GM12878 (cell line): ENCODE results near the gene UBR3. TPM values are rescaled to one million over a fixed set of nuclear protein-coding genes. Genes with fewer than 3 reads are reported as not detected.

ENCODE experiments used
- ATAC-seq: fragments of 200-7000 bp; cut with Tn5 transposase; 3 replicates; pipeline ENCODE4 v1.9.1; 2020; ENCODE audit warnings: mild to moderate bottlenecking, moderate library complexity
- BruUV-seq: library from RNA; stranded (reverse); fragments of 400-500 nt; replicated peaks from 2 replicates; lab custom pipeline; 2021; lab: Mats Ljungman, UMichigan
- CTCF ChIA-PET: fragments of 300-600 bp; sonication (Branson Sonifier 250); formaldehyde crosslinking; extraction: SDS; loops from one replicate; lab custom pipeline; 2021; ENCODE audit warnings: inconsistent platforms; lab: Yijun Ruan, JAX
- POLR2A ChIA-PET: fragments of 350-600 bp; formaldehyde crosslinking; extraction: SDS; loops from one replicate; lab custom pipeline; 2021; ENCODE audit warnings: inconsistent platforms; lab: Charles Lee
- RAD21 ChIA-PET: fragments of 300-600 bp; sonication (Branson Sonifier 250); formaldehyde crosslinking; loops from one replicate; lab custom pipeline; 2023; ENCODE audit warnings: antibody characterized with exemption; ENCODE audit not compliant: unreplicated experiment; lab: Charles Lee
- SMC1A ChIA-PET: fragments of 300-600 bp; sonication (Branson Sonifier 250); formaldehyde crosslinking; loops from one replicate; lab custom pipeline; 2023; ENCODE audit not compliant: unreplicated experiment, uncharacterized antibody; lab: Charles Lee
- DNase-seq: peaks from one replicate; pipeline ENCODE4 v3.0.0-alpha.2; 2011; ENCODE audit warnings: low read depth, low spot score
- FAIRE-seq: peaks from 3 replicates; lab custom pipeline; 2011; peaks lifted over from hg19 to GRCh38; lab: Jason Lieb, UNC
- H2AFZ ChIP-seq: 2 replicates; pipeline ENCODE4 v1.6.0; 2011; ENCODE audit warnings: low read depth, low read length, control low read depth; ENCODE audit not compliant: control insufficient read depth
- H3K27ac ChIP-seq: 2 replicates; pipeline ENCODE4 v1.5.1; 2011; ENCODE audit warnings: control low read depth; ENCODE audit not compliant: control insufficient read depth, insufficient read depth
- H3K27me3 ChIP-seq, 2 experiments: replicated peaks in 1 of 2; 2 replicates each; pipeline versions ENCODE4 v1.6.0 to v1.6.1; 2011; ENCODE audit warnings: low read length in 1 of 2; ENCODE audit not compliant: control insufficient read depth in 2 of 2, insufficient read depth in 2 of 2
- H3K36me3 ChIP-seq, 2 experiments: 2 replicates each; pipeline ENCODE4 v1.5.1; 2011; ENCODE audit warnings: low read length in 1 of 2; ENCODE audit not compliant: control insufficient read depth in 2 of 2, insufficient read depth in 2 of 2
- H3K4me1 ChIP-seq: 2 replicates; pipeline ENCODE4 v1.6.1; 2011; ENCODE audit warnings: mild to moderate bottlenecking, low read length, moderate library complexity, mixed read lengths; ENCODE audit not compliant: control insufficient read depth, insufficient read depth
- H3K4me2 ChIP-seq: 2 replicates; pipeline ENCODE4 v1.6.0; 2011; ENCODE audit warnings: control low read depth; ENCODE audit not compliant: control insufficient read depth, insufficient read depth
- H3K4me3 ChIP-seq: fragments of 200-600 bp; sonication (generic); 2 replicates; pipeline ENCODE4 v1.5.1; 2016
- H3K79me2 ChIP-seq: 2 replicates; pipeline ENCODE4 v1.6.0; 2011; ENCODE audit warnings: low read length; ENCODE audit not compliant: control insufficient read depth, insufficient read depth
- H3K9ac ChIP-seq: 2 replicates; pipeline ENCODE4 v1.8.0; 2011; ENCODE audit warnings: low read length, control low read depth, mixed read lengths; ENCODE audit not compliant: control insufficient read depth, insufficient read depth
- H3K9me3 ChIP-seq: replicated peaks from 3 replicates; pipeline ENCODE4 v1.5.1; 2011; ENCODE audit warnings: mild to moderate bottlenecking, low read length; ENCODE audit not compliant: control insufficient read depth, insufficient read depth
- H4K20me1 ChIP-seq: 2 replicates; pipeline ENCODE4 v1.6.0; 2011; ENCODE audit not compliant: control insufficient read depth, insufficient read depth
- DPF2 ChIP-seq: fragments of 450-650 bp; IDR thresholded peaks from 2 replicates; pipeline ENCODE4 v1.6.1; 2017; ENCODE audit warnings: mild to moderate bottlenecking
- FOS ChIP-seq: IDR thresholded peaks from 3 replicates; pipeline ENCODE4 v1.6.1; 2011; ENCODE audit warnings: borderline replicate concordance; ENCODE audit not compliant: insufficient read length; ENCODE audit errors: extremely low read depth
- GABPA ChIP-seq: IDR thresholded peaks from 2 replicates; pipeline ENCODE4 v1.6.1; 2014; ENCODE audit warnings: antibody characterized with exemption, low read depth, mild to moderate bottlenecking, inconsistent platforms
- HDAC6 ChIP-seq: fragments of 200-600 bp; sonication (generic); IDR thresholded peaks from one replicate; pipeline ENCODE4 v1.8.0; 2017; ENCODE audit warnings: antibody characterized with exemption; ENCODE audit not compliant: unreplicated experiment
- HDGF ChIP-seq: fragments of 450-650 bp; IDR thresholded peaks from 2 replicates; pipeline ENCODE4 v1.6.1; 2016; ENCODE audit warnings: antibody characterized with exemption
- JUNB ChIP-seq: IDR thresholded peaks from 2 replicates; pipeline ENCODE4 v1.6.1; 2016; ENCODE audit warnings: antibody characterized with exemption, mild to moderate bottlenecking
- MEF2B ChIP-seq: fragments of 450-650 bp; IDR thresholded peaks from 2 replicates; pipeline ENCODE4 v1.6.1; 2018; ENCODE audit warnings: mild to moderate bottlenecking, moderate library complexity; ENCODE audit not compliant: partially characterized antibody, poor library complexity, severe bottlenecking
- RB1 ChIP-seq: fragments of 450-650 bp; formaldehyde crosslinking; IDR thresholded peaks from 2 replicates; pipeline ENCODE4 v1.6.1; 2017; ENCODE audit warnings: mild to moderate bottlenecking, borderline replicate concordance
- SREBF1 ChIP-seq: IDR thresholded peaks from 2 replicates; pipeline ENCODE4 v1.6.1; 2012; ENCODE audit warnings: mild to moderate bottlenecking, low read length
- TBL1XR1 ChIP-seq: IDR thresholded peaks from 2 replicates; pipeline ENCODE4 v1.6.1; 2012; ENCODE audit warnings: low read depth, low read length, improper control_type of control experiment
- ZNF622 ChIP-seq: fragments of 450-650 bp; IDR thresholded peaks from 2 replicates; pipeline ENCODE4 v1.6.1; 2017; ENCODE audit warnings: mild to moderate bottlenecking, inconsistent platforms
- WGBS: methylation state at CpG from one replicate; pipeline ENCODE4 v1.1.6; 2016; ENCODE audit warnings: low lambda C conversion rate; ENCODE audit not compliant: insufficient replicate concordance, insufficient coverage; ENCODE audit errors: missing lambda C conversion rate; 5-methylcytosine and 5-hydroxymethylcytosine counted together
- in situ Hi-C: fragments of 300-500 bp; cut with MboI; formaldehyde crosslinking; loops from 9 replicates; pipeline ENCODE4 v1.14.3; 2018; ENCODE audit warnings: mixed read lengths
- intact Hi-C: fragments of 100-400 bp; cut with micrococcal nuclease; formaldehyde crosslinking; loops from one replicate; pipeline ENCODE4 v1.14.2; 2022; ENCODE audit not compliant: unreplicated experiment
- polyA plus RNA-seq, 11 experiments: library from polyadenylated mRNA; depleted of rRNA in 4 of 11; unstranded in 6 of 11; stranded (reverse) in 5 of 11; fragments of >200 nt; fragmentation: Nextera tagmentation in 4 of 11; fragmentation: Illumina TruSeq in 1 of 11; extraction: Ambion mirVana in 4 of 11; extraction: Trizol in 1 of 11; gene quantifications; 1 replicate in 1 of 11; 2 replicates in 10 of 11; pipeline versions ENCODE4 v1.2.1 to v1.2.3, GENCODE V29; 2011 to 2016; ENCODE audit warnings: inconsistent platforms in 2 of 11, missing spikeins in 2 of 11, low read depth in 1 of 11
- total RNA-seq, 4 experiments: library from RNA; depleted of rRNA in 3 of 4; stranded (reverse); fragments of >200 nt in 3 of 4; fragmentation: Illumina TruSeq in 1 of 4; extraction: Trizol in 1 of 4; gene quantifications; 2 replicates each; pipeline versions ENCODE4 v1.2.1 to v1.2.3, GENCODE V29; 2013 to 2021
- TF ChIP-seq, protein P1 (sequence below): fragments of 450-650 bp; IDR thresholded peaks from 2 replicates; pipeline ENCODE4 v1.6.1; 2017; ENCODE audit warnings: mild to moderate bottlenecking, low read depth, inconsistent platforms; ENCODE audit not compliant: poor library complexity, severe bottlenecking
- TF ChIP-seq, protein P2 (sequence below): fragments of 450-650 bp; IDR thresholded peaks from 2 replicates; pipeline ENCODE4 v1.6.1; 2017; ENCODE audit warnings: mild to moderate bottlenecking, moderate library complexity
- TF ChIP-seq, protein P3 (sequence below): fragments of 150-350 bp; IDR thresholded peaks from 2 replicates; pipeline ENCODE4 v1.6.1; 2014; ENCODE audit warnings: mild to moderate bottlenecking, low read depth, low read length
- TF ChIP-seq, protein P4 (sequence below): fragments of 450-650 bp; IDR thresholded peaks from 2 replicates; pipeline ENCODE4 v1.6.1; 2017; ENCODE audit warnings: antibody characterized with exemption, mild to moderate bottlenecking, moderate library complexity

The UBR3 gene
- total and polyA plus RNA-seq, 10 of the 15 experiments (the other 5 are each of a cell fraction or from before 2014, with no cell fraction given): 3.8 to 22.9 (median 11.2) TPM

DNA sequence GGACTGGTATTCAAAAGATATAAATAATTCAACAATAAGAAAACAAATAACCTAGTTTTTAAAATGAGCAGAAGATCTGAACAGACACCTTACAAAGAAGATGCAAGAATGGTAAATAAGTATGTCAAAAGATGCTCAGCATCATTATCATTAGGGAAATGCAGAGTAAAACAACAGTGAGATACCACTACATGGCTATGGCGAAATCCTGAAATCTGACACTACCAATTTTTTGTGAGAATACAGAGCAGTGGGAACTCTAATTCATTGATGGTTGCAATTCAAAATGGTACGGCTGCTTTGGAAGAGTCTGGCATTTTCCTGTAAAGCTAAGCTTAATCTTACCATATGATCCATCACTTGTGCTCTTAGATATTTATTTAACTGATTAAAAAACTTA is 151.8 kb downstream of the UBR3 start:
- no peaks in the 10 kb centered on the region; a peak in 2 of 4 replicates for H3K36me3 ChIP-seq
- ATAC-seq (no peak), DNase-seq (no peak), FAIRE-seq (no peak)
- in situ Hi-C loops (no loop called here), intact Hi-C loops (no loop called here)
- CTCF ChIA-PET: interaction anchor here (1.1 kb wide), 1 partner anchor 42 kb away, joined by 3 read pairs; no protein-coding TSS in a partner anchor
- POLR2A ChIA-PET: no interaction called here
- H3K27me3 ChIP-seq: no peaks in the 10 kb centered on the region
- RAD21 ChIA-PET: no interaction called here
- peaks cover 12% of the 10 kb centered on the region for H3K9me3 ChIP-seq
- WGBS: 96% methylated on average over 2 of the region's 2 CpGs
- no peak overlapping the region for H3K9ac ChIP-seq
- BruUV-seq: no TSS peak
- H4K20me1 ChIP-seq: no peaks in the 10 kb centered on the region
- H3K4me1 ChIP-seq: no peaks in the 10 kb centered on the region
- no peak overlapping the region for H3K4me3 ChIP-seq
- no peaks in the 10 kb centered on the region for H3K79me2 ChIP-seq
- H2AFZ ChIP-seq: no peak overlapping the region
- SMC1A ChIA-PET: interaction anchor here (1.2 kb wide), 1 partner anchor 187 kb away, joined by 3 read pairs; no protein-coding TSS in a partner anchor
- H3K27ac ChIP-seq: no peak overlapping the region
- no peak overlapping the region for H3K4me2 ChIP-seq
- TF ChIP-seq DPF2 (no peak), HDGF (no peak), ZNF622 (no peak), SREBF1 (no peak), TBL1XR1 (no peak), RB1 (no peak), JUNB (no peak), GABPA (no peak), FOS (no peak), MEF2B (no peak), HDAC6 (no peak)
- TF ChIP-seq, protein P1, sequence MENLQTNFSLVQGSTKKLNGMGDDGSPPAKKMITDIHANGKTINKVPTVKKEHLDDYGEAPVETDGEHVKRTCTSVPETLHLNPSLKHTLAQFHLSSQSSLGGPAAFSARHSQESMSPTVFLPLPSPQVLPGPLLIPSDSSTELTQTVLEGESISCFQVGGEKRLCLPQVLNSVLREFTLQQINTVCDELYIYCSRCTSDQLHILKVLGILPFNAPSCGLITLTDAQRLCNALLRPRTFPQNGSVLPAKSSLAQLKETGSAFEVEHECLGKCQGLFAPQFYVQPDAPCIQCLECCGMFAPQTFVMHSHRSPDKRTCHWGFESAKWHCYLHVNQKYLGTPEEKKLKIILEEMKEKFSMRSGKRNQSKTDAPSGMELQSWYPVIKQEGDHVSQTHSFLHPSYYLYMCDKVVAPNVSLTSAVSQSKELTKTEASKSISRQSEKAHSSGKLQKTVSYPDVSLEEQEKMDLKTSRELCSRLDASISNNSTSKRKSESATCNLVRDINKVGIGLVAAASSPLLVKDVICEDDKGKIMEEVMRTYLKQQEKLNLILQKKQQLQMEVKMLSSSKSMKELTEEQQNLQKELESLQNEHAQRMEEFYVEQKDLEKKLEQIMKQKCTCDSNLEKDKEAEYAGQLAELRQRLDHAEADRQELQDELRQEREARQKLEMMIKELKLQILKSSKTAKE: no peak
- TF ChIP-seq, protein P2, sequence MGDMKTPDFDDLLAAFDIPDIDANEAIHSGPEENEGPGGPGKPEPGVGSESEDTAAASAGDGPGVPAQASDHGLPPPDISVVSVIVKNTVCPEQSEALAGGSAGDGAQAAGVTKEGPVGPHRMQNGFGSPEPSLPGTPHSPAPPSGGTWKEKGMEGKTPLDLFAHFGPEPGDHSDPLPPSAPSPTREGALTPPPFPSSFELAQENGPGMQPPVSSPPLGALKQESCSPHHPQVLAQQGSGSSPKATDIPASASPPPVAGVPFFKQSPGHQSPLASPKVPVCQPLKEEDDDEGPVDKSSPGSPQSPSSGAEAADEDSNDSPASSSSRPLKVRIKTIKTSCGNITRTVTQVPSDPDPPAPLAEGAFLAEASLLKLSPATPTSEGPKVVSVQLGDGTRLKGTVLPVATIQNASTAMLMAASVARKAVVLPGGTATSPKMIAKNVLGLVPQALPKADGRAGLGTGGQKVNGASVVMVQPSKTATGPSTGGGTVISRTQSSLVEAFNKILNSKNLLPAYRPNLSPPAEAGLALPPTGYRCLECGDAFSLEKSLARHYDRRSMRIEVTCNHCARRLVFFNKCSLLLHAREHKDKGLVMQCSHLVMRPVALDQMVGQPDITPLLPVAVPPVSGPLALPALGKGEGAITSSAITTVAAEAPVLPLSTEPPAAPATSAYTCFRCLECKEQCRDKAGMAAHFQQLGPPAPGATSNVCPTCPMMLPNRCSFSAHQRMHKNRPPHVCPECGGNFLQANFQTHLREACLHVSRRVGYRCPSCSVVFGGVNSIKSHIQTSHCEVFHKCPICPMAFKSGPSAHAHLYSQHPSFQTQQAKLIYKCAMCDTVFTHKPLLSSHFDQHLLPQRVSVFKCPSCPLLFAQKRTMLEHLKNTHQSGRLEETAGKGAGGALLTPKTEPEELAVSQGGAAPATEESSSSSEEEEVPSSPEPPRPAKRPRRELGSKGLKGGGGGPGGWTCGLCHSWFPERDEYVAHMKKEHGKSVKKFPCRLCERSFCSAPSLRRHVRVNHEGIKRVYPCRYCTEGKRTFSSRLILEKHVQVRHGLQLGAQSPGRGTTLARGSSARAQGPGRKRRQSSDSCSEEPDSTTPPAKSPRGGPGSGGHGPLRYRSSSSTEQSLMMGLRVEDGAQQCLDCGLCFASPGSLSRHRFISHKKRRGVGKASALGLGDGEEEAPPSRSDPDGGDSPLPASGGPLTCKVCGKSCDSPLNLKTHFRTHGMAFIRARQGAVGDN: no peak
- TF ChIP-seq, protein P3, sequence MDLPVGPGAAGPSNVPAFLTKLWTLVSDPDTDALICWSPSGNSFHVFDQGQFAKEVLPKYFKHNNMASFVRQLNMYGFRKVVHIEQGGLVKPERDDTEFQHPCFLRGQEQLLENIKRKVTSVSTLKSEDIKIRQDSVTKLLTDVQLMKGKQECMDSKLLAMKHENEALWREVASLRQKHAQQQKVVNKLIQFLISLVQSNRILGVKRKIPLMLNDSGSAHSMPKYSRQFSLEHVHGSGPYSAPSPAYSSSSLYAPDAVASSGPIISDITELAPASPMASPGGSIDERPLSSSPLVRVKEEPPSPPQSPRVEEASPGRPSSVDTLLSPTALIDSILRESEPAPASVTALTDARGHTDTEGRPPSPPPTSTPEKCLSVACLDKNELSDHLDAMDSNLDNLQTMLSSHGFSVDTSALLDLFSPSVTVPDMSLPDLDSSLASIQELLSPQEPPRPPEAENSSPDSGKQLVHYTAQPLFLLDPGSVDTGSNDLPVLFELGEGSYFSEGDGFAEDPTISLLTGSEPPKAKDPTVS: no peak
- TF ChIP-seq, protein P4, sequence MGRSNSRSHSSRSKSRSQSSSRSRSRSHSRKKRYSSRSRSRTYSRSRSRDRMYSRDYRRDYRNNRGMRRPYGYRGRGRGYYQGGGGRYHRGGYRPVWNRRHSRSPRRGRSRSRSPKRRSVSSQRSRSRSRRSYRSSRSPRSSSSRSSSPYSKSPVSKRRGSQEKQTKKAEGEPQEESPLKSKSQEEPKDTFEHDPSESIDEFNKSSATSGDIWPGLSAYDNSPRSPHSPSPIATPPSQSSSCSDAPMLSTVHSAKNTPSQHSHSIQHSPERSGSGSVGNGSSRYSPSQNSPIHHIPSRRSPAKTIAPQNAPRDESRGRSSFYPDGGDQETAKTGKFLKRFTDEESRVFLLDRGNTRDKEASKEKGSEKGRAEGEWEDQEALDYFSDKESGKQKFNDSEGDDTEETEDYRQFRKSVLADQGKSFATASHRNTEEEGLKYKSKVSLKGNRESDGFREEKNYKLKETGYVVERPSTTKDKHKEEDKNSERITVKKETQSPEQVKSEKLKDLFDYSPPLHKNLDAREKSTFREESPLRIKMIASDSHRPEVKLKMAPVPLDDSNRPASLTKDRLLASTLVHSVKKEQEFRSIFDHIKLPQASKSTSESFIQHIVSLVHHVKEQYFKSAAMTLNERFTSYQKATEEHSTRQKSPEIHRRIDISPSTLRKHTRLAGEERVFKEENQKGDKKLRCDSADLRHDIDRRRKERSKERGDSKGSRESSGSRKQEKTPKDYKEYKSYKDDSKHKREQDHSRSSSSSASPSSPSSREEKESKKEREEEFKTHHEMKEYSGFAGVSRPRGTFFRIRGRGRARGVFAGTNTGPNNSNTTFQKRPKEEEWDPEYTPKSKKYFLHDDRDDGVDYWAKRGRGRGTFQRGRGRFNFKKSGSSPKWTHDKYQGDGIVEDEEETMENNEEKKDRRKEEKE: no peak
